Sigmoid colon (tissue), 7 donors: ENCODE results near the gene ZIC5. TPM values are rescaled to one million over a fixed set of nuclear protein-coding genes. Genes with fewer than 3 reads are reported as not detected.

Experiments
- DNase-seq: peaks from one replicate; pipeline ENCODE4 v3.0.0-alpha.2; 2019
- H3K27ac ChIP-seq, 4 donors: fragments of 200-600 bp; sonication (generic); one replicate each; pipeline ENCODE4 v1.5.1; 2016 to 2019; ENCODE audit warnings: mild to moderate bottlenecking in 1 of 4
- H3K27me3 ChIP-seq, 3 donors: fragments of 200-600 bp; sonication (generic); one replicate each; pipeline ENCODE4 v1.5.1; 2019; ENCODE audit warnings: mild to moderate bottlenecking in 1 of 3
- H3K36me3 ChIP-seq, 4 donors: fragments of 200-600 bp; sonication (generic); one replicate each; pipeline ENCODE4 v1.5.1; 2016 to 2019
- H3K4me1 ChIP-seq, 4 donors: fragments of 200-600 bp; sonication (generic); one replicate each; pipeline ENCODE4 v1.5.1; 2017 to 2019
- H3K4me3 ChIP-seq, 4 donors: fragments of 200-600 bp; sonication (generic); one replicate each; pipeline ENCODE4 v1.5.1; 2017 to 2019; ENCODE audit warnings: mild to moderate bottlenecking in 2 of 4, moderate library complexity in 1 of 4
- H3K9me3 ChIP-seq, 4 donors: fragments of 200-600 bp in 3 of 4; sonication (generic) in 3 of 4; one replicate each; pipeline versions ENCODE4 v1.5.1 to v1.6.1; 2013 to 2019
- CTCF ChIP-seq, 4 experiments: fragments of 450-650 bp in 3 of 4; fragments of 200-600 bp in 1 of 4; IDR thresholded peaks; one replicate each; pipeline ENCODE4 v1.5.1; 2016 to 2019; ENCODE audit warnings: antibody characterized with exemption in 4 of 4, mild to moderate bottlenecking in 3 of 4, moderate library complexity in 2 of 4
- EP300 ChIP-seq, 4 donors: sonication (generic); formaldehyde crosslinking; IDR thresholded peaks; one replicate each; pipeline ENCODE4 v1.6.1; 2017; ENCODE audit warnings: antibody characterized with exemption in 4 of 4
- POLR2A ChIP-seq, 2 donors: fragments of 450-650 bp; IDR thresholded peaks; one replicate each; pipeline ENCODE4 v1.6.1; 2016; ENCODE audit warnings: antibody characterized with exemption in 2 of 2, mild to moderate bottlenecking in 2 of 2, moderate library complexity in 2 of 2
- POLR2AphosphoS5 ChIP-seq, 4 donors: sonication (generic); formaldehyde crosslinking; IDR thresholded peaks; one replicate each; pipeline ENCODE4 v1.6.1; 2017; ENCODE audit warnings: antibody characterized with exemption in 4 of 4
- WGBS, 2 donors: extraction: QIAGEN DNeasy Blood & Tissue Kit; methylation state at CpG; one replicate each; pipeline ENCODE4 v1.1.7; 2013; 5-methylcytosine and 5-hydroxymethylcytosine counted together
- intact Hi-C: fragments of 100-400 bp; cut with DNase I; formaldehyde crosslinking; loops from one replicate; pipeline ENCODE4 v1.15.1; 2023
- polyA plus RNA-seq, 3 donors: library from polyadenylated mRNA; stranded (reverse); fragments of 200-250 nt; gene quantifications; one replicate each; pipeline ENCODE4 v1.2.3, GENCODE V29; 2013
- total RNA-seq, 4 donors: library from RNA; depleted of rRNA; stranded (reverse); fragments of >200 nt; gene quantifications; one replicate each; pipeline ENCODE4 v1.1.0, GENCODE V29; 2016
- donor health status: healthy with polysubstance abuse.
- donor health status: Bipolar disorder and iron deficiency.
- donor health status: healthy.

Gene ZIC5
- total and polyA plus RNA-seq, 7 donors, result not detected

- H3K9me3 ChIP-seq, result no peaks in the 10 kb centered on the region
- WGBS, 2 donors, result 45 to 77% methylated on average over 40 of the region's 40 CpGs
- H3K27ac ChIP-seq, result no peak overlapping the region
- H3K27me3 ChIP-seq, result peaks cover 36 to 76% (median 60%) of the 10 kb centered on the region in 3 donors
- intact Hi-C loops, result loop anchor here (10.0 kb wide), 1 partner anchor 393 kb away; the partner anchor contains the start of gene CLYBL
- TF ChIP-seq EP300 (IDR thresholded peaks at IDR 0.05) (no peak), POLR2A (IDR thresholded peaks at IDR 0.05) (no peak), CTCF (IDR thresholded peaks at IDR 0.05) (no peak), POLR2AphosphoS5 (IDR thresholded peaks at IDR 0.05) (no peak)
- no peaks in the 10 kb centered on the region for H3K4me1 ChIP-seq
- H3K36me3 ChIP-seq, result no peaks in the 10 kb centered on the region
- no peak for DNase-seq
- no peak overlapping the region for H3K4me3 ChIP-seq
Measured at GRCh38 chr13:99997702-99998214, 26.2 kb upstream of the ZIC5 start.

- no peak overlapping the region for H3K4me3 ChIP-seq
- H3K4me1 ChIP-seq, result peaks cover 0 to 4% (median 0%) of the 10 kb centered on the region in 4 donors
- no peaks in the 10 kb centered on the region for H3K9me3 ChIP-seq
- DNase-seq, result no peak
- peaks cover 40 to 89% (median 73%) of the 10 kb centered on the region in 3 donors for H3K27me3 ChIP-seq
- TF ChIP-seq POLR2A (IDR thresholded peaks at IDR 0.05) (no peak), POLR2AphosphoS5 (IDR thresholded peaks at IDR 0.05) (no peak), CTCF (IDR thresholded peaks at IDR 0.05) (no peak), EP300 (IDR thresholded peaks at IDR 0.05) (no peak)
- intact Hi-C loops, result loop anchor here (10.0 kb wide), 1 partner anchor 392 kb away; the partner anchor contains the start of gene CLYBL
- 15 to 17% methylated on average over 8 of the region's 8 CpGs for WGBS, 2 donors
- H3K27ac ChIP-seq, result no peak overlapping the region
- H3K36me3 ChIP-seq, result no peaks in the 10 kb centered on the region
Measured at GRCh38 chr13:99996381-99996973, 24.9 kb upstream of the ZIC5 start.

GRCh38 chr13:99995589-99996380 is 24.2 kb upstream of the ZIC5 start:
- intact Hi-C loops, result loop anchor here (10.0 kb wide), 1 partner anchor 391 kb away; the partner anchor contains the start of gene CLYBL

GRCh38 chr13:99995104-99995588 is 23.6 kb upstream of the ZIC5 start:
- TF ChIP-seq CTCF (IDR thresholded peaks at IDR 0.05), result no peak
- no peak for TF ChIP-seq POLR2A (IDR thresholded peaks at IDR 0.05)
- TF ChIP-seq POLR2AphosphoS5 (IDR thresholded peaks at IDR 0.05), result no peak
- TF ChIP-seq EP300 (IDR thresholded peaks at IDR 0.05), result no peak
- H3K27ac ChIP-seq, result no peak overlapping the region
- peaks cover 0 to 15% (median 5%) of the 10 kb centered on the region in 4 donors for H3K4me1 ChIP-seq
- H3K4me3 ChIP-seq, result no peak overlapping the region
- WGBS, 2 donors, result 11 to 22% methylated on average over 3 of the region's 3 CpGs
- intact Hi-C loops, result loop anchor here (10.0 kb wide), 1 partner anchor 390 kb away; the partner anchor contains the start of gene CLYBL
- DNase-seq, result no peak
- H3K27me3 ChIP-seq, result peaks cover 53 to 97% (median 85%) of the 10 kb centered on the region in 3 donors
- H3K9me3 ChIP-seq, result no peaks in the 10 kb centered on the region
- H3K36me3 ChIP-seq, result no peaks in the 10 kb centered on the region

More at GRCh38 chr13:99995589-99996380, 24.2 kb upstream of the ZIC5 start:
- Histone ChIP-seq H3K9me3 (no peaks in the 10 kb centered on the region), H3K27ac (no peak overlapping the region), H3K27me3 (peaks cover 47 to 96% (median 79%) of the 10 kb centered on the region in 3 donors), H3K4me1 (peaks cover 0 to 10% (median under 1%) of the 10 kb centered on the region in 4 donors), H3K4me3 (no peak overlapping the region), H3K36me3 (no peaks in the 10 kb centered on the region)
- WGBS, 2 donors, result 7 to 8% methylated on average over 21 of the region's 21 CpGs
- DNase-seq, result no peak
- TF ChIP-seq POLR2A (IDR thresholded peaks at IDR 0.05) (no peak), POLR2AphosphoS5 (IDR thresholded peaks at IDR 0.05) (peak; percentile 39 to 81 (median 72))
